ENCODE results near the gene UBP1. TPM values are rescaled to one million over a fixed set of nuclear protein-coding genes. Genes with fewer than 3 reads are reported as not detected.
A peak's percentile ranks its signal among the peaks of the same experiment; 100 is the strongest.
"Not testable (repeated sequence)": the region's sequence is repeated elsewhere in the genome, so short reads cannot be mapped to it uniquely, and the experiment has no call there.

UBP1 gene
- total and polyA plus RNA-seq, 2 experiments from 2014 or later = 33.5 to 50.3 TPM

DNA sequence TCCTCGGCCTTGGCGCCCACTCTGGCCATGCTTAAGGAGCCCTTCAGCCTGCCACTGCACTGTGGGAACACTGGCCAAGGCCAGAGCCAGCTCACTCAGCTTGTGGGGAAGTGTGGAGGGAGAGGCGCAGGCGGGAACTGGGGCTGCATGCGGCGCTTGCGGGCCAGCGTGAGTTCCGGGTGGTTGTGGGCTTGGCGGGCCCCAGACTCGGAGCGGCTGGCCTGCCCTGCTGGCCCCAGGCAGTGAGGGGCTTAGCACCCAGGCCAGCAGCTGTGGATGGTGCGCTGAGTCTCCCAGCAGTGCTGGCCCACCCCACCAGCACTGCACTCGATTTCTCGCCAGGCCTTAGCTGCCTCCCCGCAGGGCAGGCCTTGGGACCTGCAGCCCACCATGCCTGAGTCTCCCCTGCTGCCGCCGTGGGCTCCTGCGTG is 13.1 kb upstream of the UBP1 start:
- TF ChIP-seq, protein P1, sequence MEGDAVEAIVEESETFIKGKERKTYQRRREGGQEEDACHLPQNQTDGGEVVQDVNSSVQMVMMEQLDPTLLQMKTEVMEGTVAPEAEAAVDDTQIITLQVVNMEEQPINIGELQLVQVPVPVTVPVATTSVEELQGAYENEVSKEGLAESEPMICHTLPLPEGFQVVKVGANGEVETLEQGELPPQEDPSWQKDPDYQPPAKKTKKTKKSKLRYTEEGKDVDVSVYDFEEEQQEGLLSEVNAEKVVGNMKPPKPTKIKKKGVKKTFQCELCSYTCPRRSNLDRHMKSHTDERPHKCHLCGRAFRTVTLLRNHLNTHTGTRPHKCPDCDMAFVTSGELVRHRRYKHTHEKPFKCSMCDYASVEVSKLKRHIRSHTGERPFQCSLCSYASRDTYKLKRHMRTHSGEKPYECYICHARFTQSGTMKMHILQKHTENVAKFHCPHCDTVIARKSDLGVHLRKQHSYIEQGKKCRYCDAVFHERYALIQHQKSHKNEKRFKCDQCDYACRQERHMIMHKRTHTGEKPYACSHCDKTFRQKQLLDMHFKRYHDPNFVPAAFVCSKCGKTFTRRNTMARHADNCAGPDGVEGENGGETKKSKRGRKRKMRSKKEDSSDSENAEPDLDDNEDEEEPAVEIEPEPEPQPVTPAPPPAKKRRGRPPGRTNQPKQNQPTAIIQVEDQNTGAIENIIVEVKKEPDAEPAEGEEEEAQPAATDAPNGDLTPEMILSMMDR (IDR thresholded peaks at IDR 0.05; ENCODE audit: poor library complexity) = no peak
- TF ChIP-seq EZH2 (IDR thresholded peaks at IDR 0.05; ENCODE audit: borderline replicate concordance) = no peak
- no peak for TF ChIP-seq EZH2phosphoT487 (IDR thresholded peaks at IDR 0.05; ENCODE audit: low read depth, severe bottlenecking, unreplicated experiment)
- no peak overlapping the region for H2AFZ ChIP-seq
- H3K9me2 ChIP-seq (replicated peaks; ENCODE audit: insufficient read depth) = no peaks in the 10 kb centered on the region
- H3K79me2 ChIP-seq = no peaks in the 10 kb centered on the region
- no peaks in the 10 kb centered on the region for H3K27me3 ChIP-seq
- no peak for DNase-seq (ENCODE audit: low spot score)
- no peaks in the 10 kb centered on the region for H3K4me1 ChIP-seq (ENCODE audit: insufficient read depth)
- H3K27ac ChIP-seq = no peak overlapping the region
- WGBS (ENCODE audit: low lambda C conversion rate, missing lambda C conversion rate) = 98% methylated on average over 19 of the region's 19 CpGs
- no peaks in the 10 kb centered on the region for H4K20me1 ChIP-seq (ENCODE audit: insufficient read depth, poor library complexity, severe bottlenecking)
- no peaks in the 10 kb centered on the region for H3K36me3 ChIP-seq (replicated peaks; ENCODE audit: insufficient read depth, low read depth)
- H3K9me3 ChIP-seq (ENCODE audit: low read depth) = no peaks in the 10 kb centered on the region
- H3K4me2 ChIP-seq = no peak overlapping the region
- no peak overlapping the region for H3K4me3 ChIP-seq

GRCh38 chr3:33451994-33452393 is 11.8 kb upstream of the UBP1 start:
- not testable (repeated sequence) for H3K27ac ChIP-seq, H3K4me2 ChIP-seq
- WGBS (ENCODE audit: low lambda C conversion rate, missing lambda C conversion rate) = 100% methylated on average over 1 of the region's 1 CpG

GRCh38 chr3:33447958-33448357 is 7.8 kb upstream of the UBP1 start:
- Histone ChIP-seq H3K4me3 (peak overlapping the region; percentile 84), H3K4me2 (peak overlapping the region; percentile 87), H3K4me1 (ENCODE audit: insufficient read depth) (no peaks in the 10 kb centered on the region), H3K27me3 (no peaks in the 10 kb centered on the region), H3K27ac (no peak overlapping the region), H3K9me3 (ENCODE audit: low read depth) (no peaks in the 10 kb centered on the region), H2AFZ (peak overlapping the region; percentile 98), H3K36me3 (replicated peaks; ENCODE audit: insufficient read depth, low read depth) (no peaks in the 10 kb centered on the region), H4K20me1 (ENCODE audit: insufficient read depth, poor library complexity, severe bottlenecking) (no peaks in the 10 kb centered on the region), H3K79me2 (peaks cover 7% of the 10 kb centered on the region), H3K9me2 (replicated peaks; ENCODE audit: insufficient read depth) (no peaks in the 10 kb centered on the region)
- TF ChIP-seq, protein P1 (IDR thresholded peaks at IDR 0.05; ENCODE audit: poor library complexity) = no peak
- TF ChIP-seq EZH2 (IDR thresholded peaks at IDR 0.05; ENCODE audit: borderline replicate concordance) = no peak
- TF ChIP-seq EZH2phosphoT487 (IDR thresholded peaks at IDR 0.05; ENCODE audit: low read depth, severe bottlenecking, unreplicated experiment) = no peak
- 63% methylated on average over 15 of the region's 15 CpGs for WGBS (ENCODE audit: low lambda C conversion rate, missing lambda C conversion rate)
- DNase-seq (ENCODE audit: low spot score) = no peak

More at GRCh38 chr3:33451994-33452393, 11.8 kb upstream of the UBP1 start:
- not testable (repeated sequence) for H2AFZ ChIP-seq; H3K4me1 ChIP-seq (ENCODE audit: insufficient read depth); H3K79me2 ChIP-seq; DNase-seq (ENCODE audit: low spot score); H4K20me1 ChIP-seq (ENCODE audit: insufficient read depth, poor library complexity, severe bottlenecking); H3K27me3 ChIP-seq; H3K4me3 ChIP-seq; H3K9me3 ChIP-seq (ENCODE audit: low read depth); H3K36me3 ChIP-seq (replicated peaks; ENCODE audit: insufficient read depth, low read depth); H3K9me2 ChIP-seq (replicated peaks; ENCODE audit: insufficient read depth)

GRCh38 chr3:33447256-33447625 is 7.0 kb upstream of the UBP1 start:
- Histone ChIP-seq H2AFZ (peak overlapping the region; percentile 98), H3K27ac (peak overlapping the region; percentile 62), H3K4me3 (peak overlapping the region; percentile 84), H3K4me2 (peak overlapping the region; percentile 87)
- WGBS (ENCODE audit: low lambda C conversion rate, missing lambda C conversion rate) = 2% methylated on average over 7 of the region's 7 CpGs
- DNase-seq (ENCODE audit: low spot score); H3K9me3 ChIP-seq (ENCODE audit: low read depth); H3K4me1 ChIP-seq (ENCODE audit: insufficient read depth); H3K36me3 ChIP-seq (replicated peaks; ENCODE audit: insufficient read depth, low read depth); H3K9me2 ChIP-seq (replicated peaks; ENCODE audit: insufficient read depth); H3K27me3 ChIP-seq; H4K20me1 ChIP-seq (ENCODE audit: insufficient read depth, poor library complexity, severe bottlenecking); H3K79me2 ChIP-seq: not testable (repeated sequence)

Measured in hepatocyte (in vitro differentiated cells).